Measurements from ENCODE around the gene GNPTAB. TPM values are rescaled to one million over a fixed set of nuclear protein-coding genes. Genes with fewer than 3 reads are reported as not detected.
"Not testable (repeated sequence)": the region's sequence is repeated elsewhere in the genome, so short reads cannot be mapped to it uniquely, and the experiment has no call there.

Gene GNPTAB
- total RNA-seq, 1 donor from 2014 or later, result 93.6 TPM

- intact Hi-C loops (cut with micrococcal nuclease), result loop anchor here (1.0 kb wide), 3 partner anchors 19 to 36 kb away; no protein-coding TSS in a partner anchor
- not testable (repeated sequence) for H3K4me3 Mint-ChIP-seq (ENCODE audit: low read depth); H3K27me3 Mint-ChIP-seq (ENCODE audit: low read depth); DNase-seq (ENCODE audit: low spot score)
- Mint-ChIP-seq H3K4me1 (ENCODE audit: low read depth) (peaks cover 54% of the 10 kb centered on the region), H3K9me3 (peaks cover 22% of the 10 kb centered on the region), H3K27ac (peak overlapping the region; percentile 95), H3K36me3 (ENCODE audit: low read depth) (peaks cover 50% of the 10 kb centered on the region)
These were observed 12.1 kb downstream of the GNPTAB start for GRCh38 chr12:101818689-101819088.

GRCh38 chr12:101813117-101813516 is 17.6 kb downstream of the GNPTAB start:
- intact Hi-C loops (cut with micrococcal nuclease), result no loop called here
- Mint-ChIP-seq H3K36me3 (ENCODE audit: low read depth) (peaks cover 56% of the 10 kb centered on the region), H3K27me3 (ENCODE audit: low read depth) (no peaks in the 10 kb centered on the region), H3K4me1 (ENCODE audit: low read depth) (peaks cover 39% of the 10 kb centered on the region), H3K4me3 (ENCODE audit: low read depth) (no peak overlapping the region), H3K27ac (no peak overlapping the region), H3K9me3 (peaks cover 10% of the 10 kb centered on the region)
- DNase-seq (ENCODE audit: low spot score), result no peak

GRCh38 chr12:101812716-101813115 is 18.0 kb downstream of the GNPTAB start:
- Mint-ChIP-seq H3K4me1 (ENCODE audit: low read depth) (peaks cover 37% of the 10 kb centered on the region), H3K36me3 (ENCODE audit: low read depth) (peaks cover 56% of the 10 kb centered on the region)
- H3K27me3 Mint-ChIP-seq (ENCODE audit: low read depth); H3K4me3 Mint-ChIP-seq (ENCODE audit: low read depth); H3K27ac Mint-ChIP-seq; H3K9me3 Mint-ChIP-seq; intact Hi-C loops (cut with micrococcal nuclease); DNase-seq (ENCODE audit: low spot score): not testable (repeated sequence)

- Mint-ChIP-seq H3K36me3 (ENCODE audit: low read depth) (peaks cover 60% of the 10 kb centered on the region), H3K27ac (peak overlapping the region; percentile 57), H3K4me1 (ENCODE audit: low read depth) (peaks cover 41% of the 10 kb centered on the region)
- DNase-seq (ENCODE audit: low spot score); H3K27me3 Mint-ChIP-seq (ENCODE audit: low read depth); intact Hi-C loops (cut with micrococcal nuclease); H3K4me3 Mint-ChIP-seq (ENCODE audit: low read depth); H3K9me3 Mint-ChIP-seq: not testable (repeated sequence)
These were observed 19.4 kb downstream of the GNPTAB start for GRCh38 chr12:101811342-101811741.

GRCh38 chr12:101809208-101809607 is 21.6 kb downstream of the GNPTAB start:
- peak overlapping the region; percentile 24 for H3K27ac Mint-ChIP-seq
- H3K4me1 Mint-ChIP-seq (ENCODE audit: low read depth), result peaks cover 39% of the 10 kb centered on the region
- no peak overlapping the region for H3K4me3 Mint-ChIP-seq (ENCODE audit: low read depth)
- H3K27me3 Mint-ChIP-seq (ENCODE audit: low read depth), result no peaks in the 10 kb centered on the region
- DNase-seq (ENCODE audit: low spot score), result no peak
- H3K9me3 Mint-ChIP-seq, result no peaks in the 10 kb centered on the region
- intact Hi-C loops (cut with micrococcal nuclease), result no loop called here
- peaks cover 51% of the 10 kb centered on the region for H3K36me3 Mint-ChIP-seq (ENCODE audit: low read depth)

GRCh38 chr12:101806265-101806664 is 24.5 kb downstream of the GNPTAB start:
- no peaks in the 10 kb centered on the region for H3K9me3 Mint-ChIP-seq
- H3K27me3 Mint-ChIP-seq (ENCODE audit: low read depth), result no peaks in the 10 kb centered on the region
- H3K4me3 Mint-ChIP-seq (ENCODE audit: low read depth), result no peak overlapping the region
- no peak for DNase-seq (ENCODE audit: low spot score)
- H3K4me1 Mint-ChIP-seq (ENCODE audit: low read depth), result peaks cover 40% of the 10 kb centered on the region
- intact Hi-C loops (cut with micrococcal nuclease), result no loop called here
- no peak overlapping the region for H3K27ac Mint-ChIP-seq
- H3K36me3 Mint-ChIP-seq (ENCODE audit: low read depth), result peaks cover 56% of the 10 kb centered on the region

- Mint-ChIP-seq H3K4me3 (ENCODE audit: low read depth) (no peak overlapping the region), H3K27me3 (ENCODE audit: low read depth) (no peaks in the 10 kb centered on the region), H3K9me3 (no peaks in the 10 kb centered on the region), H3K27ac (no peak overlapping the region), H3K36me3 (ENCODE audit: low read depth) (peaks cover 43% of the 10 kb centered on the region), H3K4me1 (ENCODE audit: low read depth) (peaks cover 35% of the 10 kb centered on the region)
- intact Hi-C loops (cut with micrococcal nuclease), result no loop called here
- DNase-seq (ENCODE audit: low spot score), result no peak
These were observed 26.4 kb downstream of the GNPTAB start for GRCh38 chr12:101804409-101804808.

GRCh38 chr12:101803978-101804377 is 26.8 kb downstream of the GNPTAB start:
- Mint-ChIP-seq H3K4me1 (ENCODE audit: low read depth) (peaks cover 36% of the 10 kb centered on the region), H3K27me3 (ENCODE audit: low read depth) (no peaks in the 10 kb centered on the region), H3K27ac (no peak overlapping the region), H3K9me3 (no peaks in the 10 kb centered on the region), H3K36me3 (ENCODE audit: low read depth) (peaks cover 41% of the 10 kb centered on the region), H3K4me3 (ENCODE audit: low read depth) (no peak overlapping the region)
- DNase-seq (ENCODE audit: low spot score), result no peak
- intact Hi-C loops (cut with micrococcal nuclease), result no loop called here

GRCh38 chr12:101802486-101802885 is 28.3 kb downstream of the GNPTAB start:
- H3K36me3 Mint-ChIP-seq (ENCODE audit: low read depth), result peaks cover 38% of the 10 kb centered on the region
- DNase-seq (ENCODE audit: low spot score), result no peak
- intact Hi-C loops (cut with micrococcal nuclease), result no loop called here
- H3K4me1 Mint-ChIP-seq (ENCODE audit: low read depth), result peaks cover 42% of the 10 kb centered on the region
- H3K9me3 Mint-ChIP-seq, result no peaks in the 10 kb centered on the region
- H3K4me3 Mint-ChIP-seq (ENCODE audit: low read depth), result no peak overlapping the region
- H3K27me3 Mint-ChIP-seq (ENCODE audit: low read depth), result no peaks in the 10 kb centered on the region
- H3K27ac Mint-ChIP-seq, result no peak overlapping the region

GRCh38 chr12:101799774-101800173 is 31.0 kb downstream of the GNPTAB start:
- H3K27me3 Mint-ChIP-seq (ENCODE audit: low read depth), result no peaks in the 10 kb centered on the region
- H3K4me1 Mint-ChIP-seq (ENCODE audit: low read depth), result peaks cover 47% of the 10 kb centered on the region
- intact Hi-C loops (cut with micrococcal nuclease), result loop anchor here (1.0 to 10.0 kb wide), 2 partner anchors 20 to 395 kb away; partner anchors contain the start of gene PMCH
- H3K27ac Mint-ChIP-seq, result peak overlapping the region; percentile 56
- H3K4me3 Mint-ChIP-seq (ENCODE audit: low read depth), result no peak overlapping the region
- DNase-seq (ENCODE audit: low spot score), result no peak
- peaks cover 41% of the 10 kb centered on the region for H3K36me3 Mint-ChIP-seq (ENCODE audit: low read depth)
- H3K9me3 Mint-ChIP-seq, result no peaks in the 10 kb centered on the region

GRCh38 chr12:101795786-101796185 is 35.0 kb downstream of the GNPTAB start:
- H3K27ac Mint-ChIP-seq, result peak overlapping the region; percentile 90
- intact Hi-C loops (cut with micrococcal nuclease), result loop anchor here (10.0 kb wide), 1 partner anchor 399 kb away; the partner anchor contains the start of gene PMCH
- no peaks in the 10 kb centered on the region for H3K9me3 Mint-ChIP-seq
- no peaks in the 10 kb centered on the region for H3K27me3 Mint-ChIP-seq (ENCODE audit: low read depth)
- no peak for DNase-seq (ENCODE audit: low spot score)
- peaks cover 50% of the 10 kb centered on the region for H3K36me3 Mint-ChIP-seq (ENCODE audit: low read depth)
- H3K4me1 Mint-ChIP-seq (ENCODE audit: low read depth), result peaks cover 66% of the 10 kb centered on the region
- H3K4me3 Mint-ChIP-seq (ENCODE audit: low read depth), result peak overlapping the region; percentile 32

GRCh38 chr12:101795013-101795412 is 35.7 kb downstream of the GNPTAB start:
- H3K4me3 Mint-ChIP-seq (ENCODE audit: low read depth), result no peak overlapping the region
- H3K27ac Mint-ChIP-seq, result no peak overlapping the region
- no peaks in the 10 kb centered on the region for H3K9me3 Mint-ChIP-seq
- H3K4me1 Mint-ChIP-seq (ENCODE audit: low read depth), result peaks cover 68% of the 10 kb centered on the region
- peaks cover 56% of the 10 kb centered on the region for H3K36me3 Mint-ChIP-seq (ENCODE audit: low read depth)
- intact Hi-C loops (cut with micrococcal nuclease), result loop anchor here (10.0 kb wide), 1 partner anchor 400 kb away; the partner anchor contains the start of gene PMCH
- H3K27me3 Mint-ChIP-seq (ENCODE audit: low read depth), result no peaks in the 10 kb centered on the region
- DNase-seq (ENCODE audit: low spot score), result no peak

- Mint-ChIP-seq H3K4me1 (ENCODE audit: low read depth) (peaks cover 67% of the 10 kb centered on the region), H3K27ac (no peak overlapping the region), H3K4me3 (ENCODE audit: low read depth) (no peak overlapping the region), H3K9me3 (no peaks in the 10 kb centered on the region), H3K27me3 (ENCODE audit: low read depth) (no peaks in the 10 kb centered on the region), H3K36me3 (ENCODE audit: low read depth) (peaks cover 60% of the 10 kb centered on the region)
- no peak for DNase-seq (ENCODE audit: low spot score)
- intact Hi-C loops (cut with micrococcal nuclease), result loop anchor here (10.0 kb wide), 1 partner anchor 400 kb away; the partner anchor contains the start of gene PMCH
These were observed 36.2 kb downstream of the GNPTAB start for GRCh38 chr12:101794574-101794973.
